Mesangial cell (primary cell): ENCODE measurements around the gene SHC2. TPM values are rescaled to one million over a fixed set of nuclear protein-coding genes. Genes with fewer than 3 reads are reported as not detected.

ENCODE experiments used
- total RNA-seq: library from RNA; depleted of rRNA; stranded (reverse); fragments of >200 nt; gene quantifications from 2 replicates; pipeline ENCODE4 v1.2.3, GENCODE V29; 2015

Gene SHC2, protein sequence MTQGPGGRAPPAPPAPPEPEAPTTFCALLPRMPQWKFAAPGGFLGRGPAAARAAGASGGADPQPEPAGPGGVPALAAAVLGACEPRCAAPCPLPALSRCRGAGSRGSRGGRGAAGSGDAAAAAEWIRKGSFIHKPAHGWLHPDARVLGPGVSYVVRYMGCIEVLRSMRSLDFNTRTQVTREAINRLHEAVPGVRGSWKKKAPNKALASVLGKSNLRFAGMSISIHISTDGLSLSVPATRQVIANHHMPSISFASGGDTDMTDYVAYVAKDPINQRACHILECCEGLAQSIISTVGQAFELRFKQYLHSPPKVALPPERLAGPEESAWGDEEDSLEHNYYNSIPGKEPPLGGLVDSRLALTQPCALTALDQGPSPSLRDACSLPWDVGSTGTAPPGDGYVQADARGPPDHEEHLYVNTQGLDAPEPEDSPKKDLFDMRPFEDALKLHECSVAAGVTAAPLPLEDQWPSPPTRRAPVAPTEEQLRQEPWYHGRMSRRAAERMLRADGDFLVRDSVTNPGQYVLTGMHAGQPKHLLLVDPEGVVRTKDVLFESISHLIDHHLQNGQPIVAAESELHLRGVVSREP
- 0.16 and 3.4 TPM in 2 replicates for total RNA-seq

DNA sequence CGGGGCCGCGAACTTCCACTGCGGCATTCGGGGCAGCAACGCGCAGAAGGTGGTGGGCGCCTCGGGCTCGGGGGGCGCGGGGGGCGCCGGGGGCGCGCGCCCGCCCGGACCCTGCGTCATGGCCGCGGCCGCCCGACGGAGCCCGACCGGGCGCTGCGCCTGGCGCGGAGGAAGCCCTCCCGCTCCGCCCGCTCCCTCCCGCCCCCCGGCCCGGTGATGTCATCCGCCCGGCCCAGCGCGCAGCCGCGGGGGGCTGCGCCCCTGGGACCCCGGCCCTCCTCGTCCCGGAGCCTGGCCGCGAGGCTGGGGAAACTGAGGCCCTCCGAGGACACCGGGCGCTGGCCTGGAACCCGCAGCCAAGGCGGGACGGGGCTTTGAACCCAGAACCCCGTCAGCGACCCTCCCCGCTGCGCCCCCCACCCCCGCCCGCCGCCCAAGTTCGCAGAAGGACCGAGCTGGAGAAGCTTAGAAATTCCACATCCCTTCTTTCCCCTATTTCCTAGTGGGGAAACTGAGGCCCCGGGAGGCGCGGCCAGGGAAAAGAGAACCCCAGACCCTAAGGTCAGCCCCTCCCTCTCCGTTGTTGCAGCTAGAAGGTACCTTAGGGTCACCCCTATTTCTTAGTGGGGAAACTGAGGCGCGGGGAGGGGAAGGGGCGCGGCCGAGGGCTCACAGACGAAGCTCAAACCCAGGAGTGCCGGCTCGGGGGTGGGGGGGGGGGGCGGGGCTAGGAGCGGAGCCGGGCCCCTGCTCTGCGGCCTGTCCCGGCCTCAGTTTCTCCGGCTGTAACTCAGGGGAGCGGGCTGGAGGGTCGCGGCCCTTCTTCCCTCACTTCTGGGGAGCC lies at the start of gene SHC2:
Gene SHC2 (minus strand): TSS at position 157 of the 844 bp plus-strand sequence. CDS start 37 bp downstream, at position 120.

DNA sequence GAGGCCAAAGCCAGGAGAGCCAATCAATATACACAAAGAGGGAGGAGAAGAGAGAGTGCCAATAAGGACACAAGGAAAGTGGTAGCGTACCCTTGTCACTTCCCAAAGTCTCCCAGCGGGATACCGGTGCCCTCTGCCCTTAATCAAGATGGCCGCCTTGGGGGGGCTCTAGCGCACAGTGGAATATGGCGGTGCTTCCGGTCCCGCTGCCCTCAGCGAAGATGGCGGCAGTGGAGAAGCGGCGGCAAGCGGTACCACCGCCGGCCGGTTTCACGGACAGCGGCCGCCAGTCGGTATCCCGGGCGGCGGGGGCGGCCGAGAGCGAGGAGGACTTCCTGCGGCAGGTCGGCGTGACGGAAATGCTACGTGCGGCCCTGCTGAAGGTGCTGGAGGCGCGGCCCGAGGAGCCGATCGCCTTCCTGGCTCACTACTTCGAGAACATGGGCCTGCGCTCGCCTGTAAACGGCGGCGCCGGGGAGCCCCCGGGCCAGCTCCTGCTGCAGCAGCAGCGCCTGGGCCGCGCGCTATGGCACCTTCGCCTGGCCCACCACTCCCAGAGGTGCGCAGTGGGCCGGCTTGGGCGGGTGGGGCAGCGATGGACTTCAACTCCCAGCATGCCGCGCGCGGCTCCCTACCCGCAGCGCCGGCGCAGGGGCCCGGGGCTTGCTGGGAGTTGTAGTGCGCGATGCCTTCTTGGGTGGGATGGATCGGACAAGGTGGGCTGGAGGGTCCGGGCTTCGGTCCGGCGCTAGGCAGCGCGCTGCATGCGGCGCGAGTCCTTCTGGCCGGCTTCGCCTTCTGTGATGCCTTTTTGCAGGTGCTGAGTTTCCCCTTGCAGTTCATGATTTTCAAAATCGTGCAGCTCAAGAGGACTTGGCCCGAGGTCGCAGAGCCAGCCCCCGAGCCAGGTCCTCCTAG lies 46.7 kb upstream of the SHC2 start, which contains the start of gene TPGS1:
Gene TPGS1 (plus strand): TSS at position 212 of the 918 bp plus-strand sequence. CDS start 10 bp downstream, at position 222.

DNA sequence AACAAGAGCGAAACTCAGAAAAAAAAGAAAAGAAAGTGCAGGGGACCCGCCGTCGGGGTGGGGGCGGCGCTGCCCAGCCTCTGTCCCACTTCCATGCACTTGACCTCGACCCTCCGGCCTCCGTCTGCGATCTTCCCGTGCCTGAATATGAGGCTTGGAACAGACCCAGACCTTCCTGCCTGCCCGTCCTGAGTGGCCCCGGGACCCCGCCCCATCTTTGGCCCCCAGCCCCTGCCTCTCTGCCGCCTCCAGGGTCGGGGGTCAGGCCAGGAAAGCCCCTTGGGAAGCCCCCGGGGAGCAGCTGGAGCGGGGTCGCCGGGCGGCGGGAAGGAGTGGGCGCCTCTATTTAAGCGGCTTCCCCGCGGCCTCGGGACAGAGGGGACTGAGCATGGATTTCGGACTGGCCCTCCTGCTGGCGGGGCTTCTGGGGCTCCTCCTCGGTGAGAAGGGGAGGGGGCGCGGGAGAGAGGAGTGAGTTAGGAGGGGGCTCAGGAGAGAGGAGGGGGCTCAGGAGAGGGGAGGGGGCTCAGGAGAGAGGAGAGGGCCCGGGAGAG lies 35.4 kb upstream of the SHC2 start, which contains the start of gene MADCAM1:
Gene MADCAM1 (plus strand): TSS at position 375 of the 554 bp plus-strand sequence. CDS start 14 bp downstream, at position 389.

DNA sequence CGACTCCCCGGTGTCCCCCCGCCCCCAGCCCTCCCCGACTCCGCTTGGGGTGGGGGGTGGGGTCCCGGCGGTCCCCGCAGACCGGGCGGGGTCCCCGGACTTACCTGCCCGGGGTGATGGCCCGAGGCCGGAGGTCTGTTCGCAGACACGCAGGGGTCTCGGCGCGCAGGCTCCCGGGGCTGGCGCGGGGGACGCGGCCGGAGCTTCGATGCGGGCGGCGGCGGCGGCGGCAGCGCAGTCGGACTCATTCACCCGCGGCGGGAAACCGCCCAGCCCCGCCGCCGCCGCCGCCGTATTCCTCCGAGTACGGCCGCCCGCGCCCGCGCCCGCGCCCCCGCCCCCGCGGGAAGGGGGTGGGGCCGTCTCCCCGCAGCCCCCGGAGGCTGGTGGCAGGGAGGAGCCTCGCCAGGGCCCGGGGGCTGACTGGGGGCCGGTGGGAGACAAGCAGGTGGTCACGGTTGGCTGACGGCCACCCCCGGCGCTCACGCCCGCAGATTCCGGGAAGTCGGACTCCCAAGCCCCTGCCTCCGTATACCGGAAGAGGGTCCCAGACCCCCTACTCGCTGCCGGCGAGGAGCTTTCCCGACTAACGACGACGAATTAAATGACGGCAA lies 51.8 kb downstream of the SHC2 start, which contains the start of gene C2CD4C:
Gene C2CD4C (minus strand): TSS at position 246 of the 614 bp plus-strand sequence. CDS start 786 bp downstream, outside the sequence.

Other genes starting within 250 kb of the SHC2 start
- gene PLPP2, start 169.6 kb downstream of the SHC2 start, total RNA-seq, result 15.3 and 32.1 TPM in 2 replicates
- gene MIER2, start 116.2 kb downstream of the SHC2 start, total RNA-seq, result 15.1 and 20.2 TPM in 2 replicates
- gene C2CD4C, start 51.9 kb downstream of the SHC2 start, total RNA-seq, result under 0.01 TPM in 1 of 2 replicates, not detected in the other
- gene MADCAM1, start 35.5 kb upstream of the SHC2 start, total RNA-seq, result 0.13 and 0.16 TPM in 2 replicates
- 23.3 and 64.3 TPM in 2 replicates for gene TPGS1, start 46.5 kb upstream of the SHC2 start, total RNA-seq
- 104 and 108 TPM in 2 replicates for gene CDC34, start 70.7 kb upstream of the SHC2 start, total RNA-seq
- not detected in 2 replicates for gene GZMM, start 83.0 kb upstream of the SHC2 start, total RNA-seq
- 691 and 1,095 TPM in 2 replicates for gene BSG, start 111.6 kb upstream of the SHC2 start, total RNA-seq
- gene HCN2, start 128.8 kb upstream of the SHC2 start, total RNA-seq, result 1.1 and 2.8 TPM in 2 replicates
- gene POLRMT, start 172.5 kb upstream of the SHC2 start, total RNA-seq, result 40.4 and 65.2 TPM in 2 replicates
- 0.16 and 0.51 TPM in 2 replicates for gene FGF22, start 178.8 kb upstream of the SHC2 start, total RNA-seq
- 82.0 and 136 TPM in 2 replicates for gene RNF126, start 202.2 kb upstream of the SHC2 start, total RNA-seq
- 507 and 589 TPM in 2 replicates for gene FSTL3, start 215.4 kb upstream of the SHC2 start, total RNA-seq
- gene PRSS57, start 234.4 kb upstream of the SHC2 start, total RNA-seq, result not detected in 2 replicates
- 6.0 and 75.6 TPM in 2 replicates for gene PALM, start 247.9 kb upstream of the SHC2 start, total RNA-seq